CD4-positive, alpha-beta T cell treated with Interleukin-17A for 1 hour (primary cell): ENCODE data around the gene KIAA0513.

Experiments used
- DNase-seq: peaks from one replicate; pipeline ENCODE4 v3.0.0-alpha.2; 2020

KIAA0513 gene

DNA sequence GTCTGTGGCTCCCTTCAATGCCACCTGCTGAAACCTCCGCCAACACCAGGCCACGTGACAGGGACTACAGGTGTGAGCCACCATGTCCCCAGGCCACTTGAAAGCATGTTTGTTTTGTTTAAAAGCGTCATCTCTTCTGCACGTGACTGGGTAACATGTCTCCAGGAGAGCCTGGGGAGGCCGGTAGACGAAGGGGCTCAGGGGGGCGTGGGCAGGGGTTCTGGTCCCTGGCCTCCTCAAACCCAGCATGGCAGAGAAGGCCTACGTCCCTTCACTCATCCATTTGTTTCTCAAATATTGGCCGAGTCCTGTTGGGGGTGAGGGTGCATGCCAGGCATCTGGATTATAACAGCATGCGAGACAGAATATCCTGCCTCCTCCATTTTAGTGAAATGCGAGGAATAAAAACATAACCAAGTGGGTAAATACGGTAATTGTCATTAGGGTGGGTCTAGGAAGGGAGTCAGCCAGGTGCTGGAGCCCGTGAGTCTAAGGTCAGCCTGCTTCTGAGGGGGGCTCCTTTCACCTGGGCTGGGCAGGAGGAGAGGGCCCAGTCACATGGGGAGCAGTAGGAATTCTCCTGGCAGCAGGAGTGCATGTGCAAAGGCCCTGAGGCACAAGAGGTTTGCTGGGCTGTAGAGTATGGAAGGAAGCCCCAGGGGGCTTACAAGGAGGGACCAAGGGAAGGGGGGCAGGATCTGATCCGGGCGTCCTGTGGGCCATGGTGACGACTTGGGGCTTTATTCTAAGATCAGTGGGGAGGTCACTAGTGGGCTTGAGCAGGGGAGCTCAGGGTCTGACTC lies 111.4 kb downstream of the KIAA0513 start:
- no peak for DNase-seq

GRCh38 chr16:85139881-85140339 lies 112.3 kb downstream of the KIAA0513 start:
- no peak for DNase-seq

- DNase-seq: no peak
Measured at GRCh38 chr16:85140455-85141012, 112.9 kb downstream of the KIAA0513 start.

- no peak for DNase-seq
Measured at GRCh38 chr16:85141491-85142128, 114.0 kb downstream of the KIAA0513 start.

DNA sequence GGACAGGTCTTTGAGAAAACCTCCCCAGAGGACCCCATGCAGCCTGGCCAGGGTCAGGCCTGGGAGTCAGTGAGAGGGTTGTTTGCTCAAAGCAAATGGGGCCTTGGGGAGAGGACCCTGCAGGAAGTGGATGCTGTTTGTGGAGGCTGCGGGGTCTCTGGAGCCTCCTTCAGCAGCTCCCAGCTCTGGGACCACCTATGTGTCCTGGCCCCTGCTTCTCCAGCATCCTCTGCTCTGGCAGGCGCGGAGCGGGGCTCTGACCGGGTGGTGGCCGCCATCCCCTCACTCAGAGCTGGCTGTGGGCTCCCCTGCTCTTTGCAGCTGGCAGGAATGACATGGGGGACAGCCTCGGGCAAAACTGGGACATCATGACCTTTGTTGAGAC lies 114.5 kb downstream of the KIAA0513 start:
- no peak for DNase-seq

GRCh38 chr16:85142771-85143211 lies 115.2 kb downstream of the KIAA0513 start:
- no peak for DNase-seq
